IPS-11a (cell line): ENCODE measurements around the gene CWC22.
"Not testable (repeated sequence)": the region's sequence is repeated elsewhere in the genome, so short reads cannot be mapped to it uniquely, and the experiment has no call there.

Experiments
- H3K4me3 ChIP-seq: one replicate; pipeline ENCODE4 v1.5.1; 2013; ENCODE audit warnings: low read depth, low read length, control low read depth

Gene CWC22

GRCh38 chr2:179953359-179953758, 53.7 kb downstream of the CWC22 start:
- no peak overlapping the region for H3K4me3 ChIP-seq

DNA sequence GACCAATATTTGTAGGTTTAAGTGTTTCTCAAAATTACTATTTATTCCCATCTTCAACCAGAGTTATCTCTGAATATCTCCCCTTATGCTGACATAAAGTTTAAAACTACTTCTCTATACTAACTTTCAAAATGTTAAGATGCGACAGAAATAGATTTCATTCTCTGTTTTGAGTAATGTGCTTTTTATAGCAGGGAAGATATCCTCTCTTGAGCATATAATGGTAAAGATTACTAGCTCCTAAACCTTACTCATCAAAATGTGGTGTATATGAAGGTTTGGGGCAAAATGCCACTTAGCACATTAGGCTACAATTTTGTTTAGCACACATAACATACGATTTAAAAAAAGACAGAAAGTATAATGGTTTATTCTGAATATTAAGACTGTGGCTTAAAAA, 54.4 kb downstream of the CWC22 start:
- no peak overlapping the region for H3K4me3 ChIP-seq

- H3K4me3 ChIP-seq = no peak overlapping the region
Measured at GRCh38 chr2:179951680-179952079, 55.4 kb downstream of the CWC22 start.

- H3K4me3 ChIP-seq = no peak overlapping the region
Measured at GRCh38 chr2:179950391-179950790, 56.7 kb downstream of the CWC22 start.

- H3K4me3 ChIP-seq = no peak overlapping the region
Measured at GRCh38 chr2:179949438-179949837, 57.7 kb downstream of the CWC22 start.

DNA sequence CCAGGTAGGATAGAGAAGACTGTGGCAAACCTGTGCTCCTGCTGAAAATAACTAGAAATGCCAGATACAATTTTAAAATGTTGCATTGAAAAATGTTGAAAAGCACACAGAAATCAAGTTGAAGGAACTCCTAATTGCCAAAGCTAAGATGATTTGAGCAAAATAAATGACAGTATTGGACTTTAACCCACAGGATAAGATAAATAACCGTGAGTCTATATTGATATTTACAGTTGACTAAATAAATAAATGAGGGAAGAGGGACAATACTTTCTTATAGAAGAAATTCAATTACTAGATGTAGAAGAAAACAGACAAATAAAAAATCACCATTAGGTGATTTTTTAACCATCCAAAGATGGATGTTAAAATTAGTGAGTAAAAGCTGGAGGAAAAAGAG, 59.0 kb downstream of the CWC22 start:
- H3K4me3 ChIP-seq = no peak overlapping the region

DNA sequence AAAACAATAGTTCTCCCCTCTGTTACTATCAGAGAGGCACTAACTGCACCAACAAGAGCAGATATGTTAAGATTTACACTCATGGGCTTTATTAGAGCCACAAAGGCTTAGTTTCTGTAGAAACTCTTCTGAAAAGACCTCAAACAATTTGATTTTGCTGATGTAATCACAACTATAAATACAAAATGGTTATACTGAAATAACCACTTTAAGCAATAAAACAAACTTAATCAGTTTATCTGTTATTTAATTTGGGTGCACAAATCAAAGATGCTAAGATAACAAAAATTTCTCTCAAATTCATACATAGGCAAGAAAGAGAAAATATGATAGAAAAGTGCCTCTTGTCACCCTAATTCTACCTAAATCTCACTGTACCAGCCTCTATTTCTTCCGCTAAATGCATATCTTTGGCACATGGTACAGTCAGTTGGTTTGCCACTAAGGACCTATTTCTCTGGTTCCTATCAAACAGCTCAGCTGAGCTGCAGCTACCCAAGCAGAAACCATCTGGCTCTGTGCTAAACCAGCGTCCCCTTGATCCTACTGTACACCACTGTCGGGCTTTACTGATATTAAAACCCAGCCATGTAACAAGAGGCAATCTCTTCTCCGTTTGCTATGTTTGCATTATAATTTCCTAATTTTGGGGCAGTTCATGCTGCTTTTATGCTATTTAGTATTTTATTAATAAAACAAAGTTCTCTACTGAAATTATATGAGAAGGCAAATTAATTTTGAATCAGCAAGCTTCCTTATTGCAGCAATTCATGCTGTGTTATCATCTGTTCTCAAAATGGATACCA, 60.1 kb downstream of the CWC22 start:
- H3K4me3 ChIP-seq = no peak overlapping the region

DNA sequence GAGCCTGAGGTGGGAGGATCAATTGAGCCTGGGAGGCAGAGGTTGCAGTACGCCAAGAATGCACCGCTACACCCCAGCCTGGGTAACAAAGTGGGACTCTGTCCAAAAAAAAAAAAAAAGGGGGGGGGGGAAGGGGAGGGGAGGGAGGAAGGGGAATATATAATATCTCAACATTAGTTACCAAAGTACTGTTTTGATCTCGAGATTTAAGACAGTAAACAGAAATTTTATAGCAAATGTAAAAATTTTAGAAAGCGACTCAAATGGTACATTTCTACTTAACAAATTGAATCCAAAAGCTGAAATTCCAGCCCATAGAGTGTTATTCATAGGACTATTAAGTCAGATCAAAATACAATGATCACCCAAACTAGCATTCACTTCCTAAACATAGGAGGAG, 60.8 kb downstream of the CWC22 start:
- no peak overlapping the region for H3K4me3 ChIP-seq

GRCh38 chr2:179939259-179939658, 67.8 kb downstream of the CWC22 start:
- H3K4me3 ChIP-seq = no peak overlapping the region

- H3K4me3 ChIP-seq = no peak overlapping the region
Measured at GRCh38 chr2:179938026-179938425, 69.1 kb downstream of the CWC22 start.

- no peak overlapping the region for H3K4me3 ChIP-seq
Measured at GRCh38 chr2:179936654-179937053, 70.4 kb downstream of the CWC22 start.

GRCh38 chr2:179936141-179936540, 71.0 kb downstream of the CWC22 start:
- no peak overlapping the region for H3K4me3 ChIP-seq

DNA sequence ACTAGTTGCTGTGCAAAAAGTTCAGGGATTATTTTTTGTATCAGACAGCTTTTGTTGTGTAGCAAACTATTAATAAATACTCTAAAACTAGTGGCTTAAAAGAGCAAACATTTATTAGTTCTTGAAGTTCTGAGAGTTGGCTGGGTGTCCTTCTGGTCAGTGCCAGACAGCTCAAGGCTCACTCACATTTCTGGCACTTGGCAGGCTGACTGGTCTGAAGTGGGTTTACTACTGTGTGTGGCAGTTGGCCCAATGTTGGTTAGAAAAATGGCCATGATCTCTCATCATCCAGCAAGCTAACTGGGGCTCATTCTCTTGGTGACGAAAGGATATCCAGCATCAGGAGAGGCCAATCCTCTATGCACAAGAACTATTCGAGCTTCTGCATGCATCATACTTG, 74.3 kb downstream of the CWC22 start:
- no peak overlapping the region for H3K4me3 ChIP-seq

GRCh38 chr2:179931502-179931901, 75.6 kb downstream of the CWC22 start:
- no peak overlapping the region for H3K4me3 ChIP-seq

- H3K4me3 ChIP-seq = not testable (repeated sequence)
Measured at GRCh38 chr2:179929997-179930396, 77.1 kb downstream of the CWC22 start.

GRCh38 chr2:179927041-179927440, 80.1 kb downstream of the CWC22 start:
- H3K4me3 ChIP-seq = no peak overlapping the region

- no peak overlapping the region for H3K4me3 ChIP-seq
Measured at GRCh38 chr2:179925713-179926112, 81.4 kb downstream of the CWC22 start.

GRCh38 chr2:179917272-179917671, 89.8 kb downstream of the CWC22 start:
- no peak overlapping the region for H3K4me3 ChIP-seq

DNA sequence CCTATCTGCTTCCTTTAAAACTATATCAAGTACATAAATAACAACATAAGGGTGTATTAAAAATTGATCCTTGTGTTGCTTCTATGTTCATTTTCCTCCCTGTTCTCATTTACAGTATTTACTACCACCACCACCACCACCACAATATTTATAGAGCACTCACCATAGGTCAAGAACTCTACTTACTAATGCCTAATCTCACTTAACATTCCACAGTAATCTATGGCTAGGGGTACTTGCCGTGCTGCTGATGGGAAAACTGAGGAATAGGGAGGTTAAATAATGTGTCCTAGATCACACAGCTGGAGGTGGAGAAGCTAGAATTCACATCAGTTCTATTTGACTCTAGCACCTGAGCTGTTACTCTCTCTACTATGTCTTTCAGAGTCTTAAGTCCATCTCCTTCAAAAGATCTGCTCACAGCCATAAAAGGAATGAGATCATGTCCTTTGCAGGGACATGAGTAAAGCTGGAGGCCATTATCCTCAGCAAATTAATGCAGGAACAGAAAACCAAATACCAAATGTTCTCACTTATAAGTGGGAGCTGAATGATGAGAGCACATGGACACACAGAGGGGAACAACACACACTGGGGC, 91.6 kb downstream of the CWC22 start:
- no peak overlapping the region for H3K4me3 ChIP-seq

DNA sequence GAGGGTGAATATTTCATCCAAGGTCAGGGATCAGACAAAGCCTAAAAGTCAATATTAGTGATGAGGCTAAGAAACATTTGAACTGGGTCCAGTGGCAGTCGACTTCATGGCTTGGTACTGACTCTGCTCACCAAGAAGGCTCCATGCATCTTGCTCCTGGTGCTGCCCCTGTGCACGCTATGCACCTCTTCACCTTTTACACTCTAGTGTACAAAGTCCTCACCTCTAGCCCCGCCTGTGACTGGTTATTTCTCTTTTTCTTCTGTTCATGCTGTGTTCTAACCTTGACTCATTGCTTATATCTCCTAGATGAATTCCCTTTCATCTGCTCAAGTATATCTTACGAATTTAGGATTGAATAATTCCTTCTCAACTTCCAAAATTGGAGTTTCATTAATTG, 93.3 kb downstream of the CWC22 start:
- no peak overlapping the region for H3K4me3 ChIP-seq

DNA sequence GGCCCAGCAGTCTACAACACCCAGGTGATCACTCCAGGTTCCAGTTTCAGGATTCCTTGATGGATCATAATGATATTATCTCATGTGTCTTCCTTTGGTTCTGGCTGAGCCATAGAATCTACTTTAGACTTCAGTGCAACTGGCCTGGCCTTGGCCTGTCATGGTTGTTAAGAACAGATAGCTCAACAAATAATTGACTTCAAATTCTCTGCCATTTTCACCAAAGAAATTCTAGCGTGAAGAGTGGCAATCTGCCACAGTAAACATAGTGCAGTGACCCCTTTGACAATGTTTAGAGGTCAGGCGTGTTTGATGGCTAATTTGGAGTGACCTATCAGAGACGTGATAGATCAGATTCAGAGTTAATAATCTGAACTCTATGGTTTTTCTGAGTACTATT, 95.5 kb downstream of the CWC22 start:
- H3K4me3 ChIP-seq = no peak overlapping the region

GRCh38 chr2:179910735-179911113, 96.4 kb downstream of the CWC22 start:
- no peak overlapping the region for H3K4me3 ChIP-seq
